Measurements from ENCODE around the gene GABRB2. TPM values are rescaled to one million over a fixed set of nuclear protein-coding genes. Genes with fewer than 3 reads are reported as not detected.
A peak's percentile ranks its signal among the peaks of the same experiment; 100 is the strongest.

The GABRB2 gene
- total RNA-seq, 2 experiments from 2014 or later: not detected

DNA sequence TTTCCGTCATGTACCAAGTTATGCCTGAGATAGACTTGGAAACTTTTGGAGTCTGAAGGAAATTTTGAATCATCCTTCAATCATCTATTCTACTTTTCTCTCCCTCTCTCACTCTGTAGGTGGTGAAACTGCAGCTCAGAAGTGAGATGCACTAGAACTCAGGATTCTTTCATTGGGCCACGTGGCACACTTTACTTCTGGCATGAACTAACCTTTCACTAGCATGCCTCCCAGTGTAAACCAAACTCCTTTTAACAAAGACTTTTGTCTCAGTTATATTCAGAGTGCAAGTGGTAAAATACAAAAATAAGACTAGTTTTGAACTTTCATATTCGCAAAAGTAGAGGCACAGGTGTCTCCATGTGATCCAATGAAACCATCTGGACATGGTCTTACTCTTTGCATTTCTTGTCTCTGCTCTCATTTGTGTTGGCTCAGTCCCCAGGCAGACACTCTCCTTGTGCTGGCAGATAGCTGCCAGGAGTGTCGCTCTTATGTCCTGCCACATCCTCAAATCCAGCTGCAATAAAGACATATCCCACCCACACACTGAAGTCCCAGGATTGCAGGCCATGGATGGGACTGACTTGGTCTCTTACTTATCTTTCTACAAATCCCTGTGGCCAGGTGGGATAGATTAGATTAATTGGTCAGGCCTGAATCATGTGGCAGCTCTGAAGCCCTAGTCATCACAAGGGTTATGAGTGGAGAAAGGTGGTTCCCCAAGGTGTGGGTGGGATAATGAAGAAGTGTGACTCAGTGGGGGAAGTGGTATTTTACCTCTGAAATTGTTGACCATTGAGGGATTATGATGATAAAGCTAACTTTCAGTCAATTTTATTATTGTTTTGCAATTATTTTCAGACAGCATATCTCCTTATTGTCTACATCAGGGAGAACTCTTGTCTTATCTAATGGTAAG, 267.5 kb downstream of the GABRB2 start:
- ATAC-seq (peak; percentile 39), DNase-seq (no peak)
- H3K27me3 Mint-ChIP-seq: no peaks in the 10 kb centered on the region
- TF ChIP-seq, protein P1, sequence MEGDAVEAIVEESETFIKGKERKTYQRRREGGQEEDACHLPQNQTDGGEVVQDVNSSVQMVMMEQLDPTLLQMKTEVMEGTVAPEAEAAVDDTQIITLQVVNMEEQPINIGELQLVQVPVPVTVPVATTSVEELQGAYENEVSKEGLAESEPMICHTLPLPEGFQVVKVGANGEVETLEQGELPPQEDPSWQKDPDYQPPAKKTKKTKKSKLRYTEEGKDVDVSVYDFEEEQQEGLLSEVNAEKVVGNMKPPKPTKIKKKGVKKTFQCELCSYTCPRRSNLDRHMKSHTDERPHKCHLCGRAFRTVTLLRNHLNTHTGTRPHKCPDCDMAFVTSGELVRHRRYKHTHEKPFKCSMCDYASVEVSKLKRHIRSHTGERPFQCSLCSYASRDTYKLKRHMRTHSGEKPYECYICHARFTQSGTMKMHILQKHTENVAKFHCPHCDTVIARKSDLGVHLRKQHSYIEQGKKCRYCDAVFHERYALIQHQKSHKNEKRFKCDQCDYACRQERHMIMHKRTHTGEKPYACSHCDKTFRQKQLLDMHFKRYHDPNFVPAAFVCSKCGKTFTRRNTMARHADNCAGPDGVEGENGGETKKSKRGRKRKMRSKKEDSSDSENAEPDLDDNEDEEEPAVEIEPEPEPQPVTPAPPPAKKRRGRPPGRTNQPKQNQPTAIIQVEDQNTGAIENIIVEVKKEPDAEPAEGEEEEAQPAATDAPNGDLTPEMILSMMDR (IDR thresholded peaks at IDR 0.05): no peak
- intact Hi-C loops (cut with micrococcal nuclease): no loop called here
- no peaks in the 10 kb centered on the region for H3K4me1 Mint-ChIP-seq (ENCODE audit: low read depth)
- no peaks in the 10 kb centered on the region for H3K36me3 Mint-ChIP-seq (ENCODE audit: low read depth)
- peaks cover 2% of the 10 kb centered on the region for H3K9me3 Mint-ChIP-seq
- H3K4me3 Mint-ChIP-seq: no peak overlapping the region
- no peak overlapping the region for H3K27ac Mint-ChIP-seq
- POLR2A ChIA-PET: no interaction called here
- CTCF ChIA-PET: no interaction called here

DNA sequence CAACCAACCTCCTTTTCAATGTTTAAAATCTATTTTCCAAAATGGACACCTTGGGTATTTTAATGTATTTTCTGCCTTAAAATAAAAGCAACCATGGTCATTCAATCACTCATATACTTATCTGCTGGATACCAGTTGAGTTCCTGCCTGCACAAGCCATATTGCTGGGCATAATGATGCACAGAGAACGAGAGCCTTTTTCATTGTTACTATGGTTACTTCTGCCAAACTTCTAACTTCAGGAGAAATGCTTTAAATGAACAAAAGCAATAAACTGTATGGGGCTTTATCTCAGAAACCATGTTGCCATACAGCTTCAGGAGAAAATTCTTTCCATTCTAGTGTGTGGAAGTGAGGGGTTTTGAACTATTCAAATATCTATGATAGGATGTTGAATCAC, 269.5 kb downstream of the GABRB2 start:
- POLR2A ChIA-PET: no interaction called here
- intact Hi-C loops (cut with micrococcal nuclease): no loop called here
- Mint-ChIP-seq H3K36me3 (ENCODE audit: low read depth) (no peaks in the 10 kb centered on the region), H3K9me3 (peaks cover 2% of the 10 kb centered on the region), H3K4me3 (no peak overlapping the region), H3K4me1 (ENCODE audit: low read depth) (no peaks in the 10 kb centered on the region), H3K27ac (no peak overlapping the region), H3K27me3 (no peaks in the 10 kb centered on the region)
- TF ChIP-seq, protein P1 (IDR thresholded peaks at IDR 0.05): no peak
- CTCF ChIA-PET: no interaction called here
- ATAC-seq (no peak), DNase-seq (no peak)

DNA sequence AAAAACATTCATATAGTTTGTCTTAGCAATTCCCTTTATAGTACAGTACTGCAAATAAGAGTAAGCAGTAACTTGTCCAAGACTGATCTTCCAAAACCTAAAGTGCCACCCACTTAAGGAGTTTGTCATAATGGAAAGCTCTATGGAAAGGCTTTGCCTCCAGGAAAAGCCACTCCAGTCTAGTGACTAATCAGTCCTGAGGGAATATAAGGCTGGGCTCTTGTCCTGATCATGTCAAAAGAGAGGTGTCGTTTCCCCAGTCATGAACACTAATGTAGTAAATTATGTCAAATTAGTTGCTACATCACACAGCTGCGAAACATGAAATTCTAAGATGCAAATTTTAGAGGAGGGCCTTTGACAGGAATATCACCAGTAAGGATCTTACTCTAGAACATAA, 271.6 kb downstream of the GABRB2 start:
- Mint-ChIP-seq H3K27me3 (no peaks in the 10 kb centered on the region), H3K4me3 (no peak overlapping the region), H3K4me1 (ENCODE audit: low read depth) (no peaks in the 10 kb centered on the region), H3K36me3 (ENCODE audit: low read depth) (no peaks in the 10 kb centered on the region), H3K27ac (no peak overlapping the region), H3K9me3 (peaks cover 2% of the 10 kb centered on the region)
- ATAC-seq (no peak), DNase-seq (no peak)
- POLR2A ChIA-PET: no interaction called here
- intact Hi-C loops (cut with micrococcal nuclease): no loop called here
- CTCF ChIA-PET: no interaction called here
- TF ChIP-seq, protein P1 (IDR thresholded peaks at IDR 0.05): no peak

DNA sequence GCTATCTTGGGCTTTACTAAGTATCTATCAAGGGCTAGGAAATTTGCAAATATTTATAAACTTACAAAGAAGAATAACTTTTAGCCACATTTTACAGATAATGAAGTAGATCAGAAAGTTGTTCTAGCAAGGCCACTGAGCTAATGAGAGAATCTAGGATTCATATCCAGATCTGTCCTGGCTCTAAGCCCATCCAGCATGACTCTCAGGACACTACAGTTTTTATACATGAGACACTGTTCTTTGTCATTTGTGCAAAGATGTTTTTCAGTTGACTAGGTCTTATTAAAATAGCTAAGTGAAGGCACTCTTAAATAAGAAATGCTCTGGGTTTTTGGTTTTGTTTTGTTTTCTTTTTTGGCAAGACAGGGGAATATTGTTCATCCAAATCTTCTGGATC, 273.1 kb downstream of the GABRB2 start:
- ChIA-PET CTCF (no interaction called here), POLR2A (no interaction called here)
- Mint-ChIP-seq H3K9me3 (peaks cover 2% of the 10 kb centered on the region), H3K4me3 (no peak overlapping the region), H3K36me3 (ENCODE audit: low read depth) (no peaks in the 10 kb centered on the region), H3K4me1 (ENCODE audit: low read depth) (no peaks in the 10 kb centered on the region), H3K27ac (no peak overlapping the region), H3K27me3 (no peaks in the 10 kb centered on the region)
- intact Hi-C loops (cut with micrococcal nuclease): no loop called here
- ATAC-seq (no peak), DNase-seq (no peak)
- TF ChIP-seq, protein P1 (IDR thresholded peaks at IDR 0.05): no peak

DNA sequence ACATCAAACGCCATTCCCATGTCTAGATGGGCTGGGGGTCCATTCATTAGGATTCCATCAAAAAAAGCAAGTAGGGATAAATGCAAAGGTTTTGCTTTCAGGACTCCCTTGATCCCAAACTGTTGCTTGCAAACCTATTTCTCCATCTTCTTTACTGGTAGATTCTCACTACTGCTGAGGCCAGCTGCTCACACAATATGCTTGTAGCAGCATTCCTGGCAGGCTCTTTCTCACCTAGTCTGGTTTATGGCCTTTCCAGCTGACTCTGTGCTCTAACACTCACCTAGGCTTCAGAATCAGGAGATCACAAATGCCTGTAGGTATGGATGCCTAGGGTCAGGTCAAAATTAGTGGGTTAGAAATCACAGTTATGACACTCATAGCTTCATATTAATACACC, 274.7 kb downstream of the GABRB2 start:
- H3K4me3 Mint-ChIP-seq: no peak overlapping the region
- DNase-seq (no peak), ATAC-seq (no peak)
- POLR2A ChIA-PET: no interaction called here
- peaks cover 2% of the 10 kb centered on the region for H3K9me3 Mint-ChIP-seq
- CTCF ChIA-PET: no interaction called here
- no peak overlapping the region for H3K27ac Mint-ChIP-seq
- H3K4me1 Mint-ChIP-seq (ENCODE audit: low read depth): no peaks in the 10 kb centered on the region
- no peaks in the 10 kb centered on the region for H3K27me3 Mint-ChIP-seq
- intact Hi-C loops (cut with micrococcal nuclease): no loop called here
- TF ChIP-seq, protein P1 (IDR thresholded peaks at IDR 0.05): no peak
- no peaks in the 10 kb centered on the region for H3K36me3 Mint-ChIP-seq (ENCODE audit: low read depth)

All from activated CD8-positive, alpha-beta T cell treated with anti-CD3 and anti-CD28 coated beads for 36 hours (primary cell).